ENCODE measurements around the gene OXNAD1.

DNA sequence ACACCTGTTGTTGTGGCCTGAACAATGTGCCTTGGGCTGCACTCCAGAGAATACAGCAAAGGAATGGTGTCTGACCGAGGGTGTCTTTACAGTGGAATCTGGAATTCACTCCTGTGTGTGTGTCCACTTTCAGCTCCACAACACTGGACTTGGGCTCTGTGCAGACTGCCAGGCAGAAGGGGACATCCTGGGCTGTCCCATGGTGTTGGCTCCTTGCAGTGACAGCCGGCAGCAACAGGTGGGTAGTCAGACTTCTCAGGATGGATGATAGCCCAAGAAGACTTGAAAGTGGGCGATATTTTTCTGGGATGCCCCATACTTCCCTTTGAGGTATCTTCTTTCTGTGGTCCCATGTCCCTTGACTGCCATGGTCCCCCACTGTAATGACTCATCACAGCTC, 45.2 kb upstream of the OXNAD1 start:
- TF ChIP-seq, protein P1, sequence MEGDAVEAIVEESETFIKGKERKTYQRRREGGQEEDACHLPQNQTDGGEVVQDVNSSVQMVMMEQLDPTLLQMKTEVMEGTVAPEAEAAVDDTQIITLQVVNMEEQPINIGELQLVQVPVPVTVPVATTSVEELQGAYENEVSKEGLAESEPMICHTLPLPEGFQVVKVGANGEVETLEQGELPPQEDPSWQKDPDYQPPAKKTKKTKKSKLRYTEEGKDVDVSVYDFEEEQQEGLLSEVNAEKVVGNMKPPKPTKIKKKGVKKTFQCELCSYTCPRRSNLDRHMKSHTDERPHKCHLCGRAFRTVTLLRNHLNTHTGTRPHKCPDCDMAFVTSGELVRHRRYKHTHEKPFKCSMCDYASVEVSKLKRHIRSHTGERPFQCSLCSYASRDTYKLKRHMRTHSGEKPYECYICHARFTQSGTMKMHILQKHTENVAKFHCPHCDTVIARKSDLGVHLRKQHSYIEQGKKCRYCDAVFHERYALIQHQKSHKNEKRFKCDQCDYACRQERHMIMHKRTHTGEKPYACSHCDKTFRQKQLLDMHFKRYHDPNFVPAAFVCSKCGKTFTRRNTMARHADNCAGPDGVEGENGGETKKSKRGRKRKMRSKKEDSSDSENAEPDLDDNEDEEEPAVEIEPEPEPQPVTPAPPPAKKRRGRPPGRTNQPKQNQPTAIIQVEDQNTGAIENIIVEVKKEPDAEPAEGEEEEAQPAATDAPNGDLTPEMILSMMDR (IDR thresholded peaks at IDR 0.05; ENCODE audit: poor library complexity) = no peak
- no peak for TF ChIP-seq EZH2phosphoT487 (IDR thresholded peaks at IDR 0.05; ENCODE audit: low read depth, severe bottlenecking, unreplicated experiment)
